ENCODE results near the gene CBFA2T3.

- no peak for TF ChIP-seq ZFX (CRISPR knock-in tag; IDR thresholded peaks at IDR 0.05; ENCODE audit: low read depth)
- TF ChIP-seq, protein P1, sequence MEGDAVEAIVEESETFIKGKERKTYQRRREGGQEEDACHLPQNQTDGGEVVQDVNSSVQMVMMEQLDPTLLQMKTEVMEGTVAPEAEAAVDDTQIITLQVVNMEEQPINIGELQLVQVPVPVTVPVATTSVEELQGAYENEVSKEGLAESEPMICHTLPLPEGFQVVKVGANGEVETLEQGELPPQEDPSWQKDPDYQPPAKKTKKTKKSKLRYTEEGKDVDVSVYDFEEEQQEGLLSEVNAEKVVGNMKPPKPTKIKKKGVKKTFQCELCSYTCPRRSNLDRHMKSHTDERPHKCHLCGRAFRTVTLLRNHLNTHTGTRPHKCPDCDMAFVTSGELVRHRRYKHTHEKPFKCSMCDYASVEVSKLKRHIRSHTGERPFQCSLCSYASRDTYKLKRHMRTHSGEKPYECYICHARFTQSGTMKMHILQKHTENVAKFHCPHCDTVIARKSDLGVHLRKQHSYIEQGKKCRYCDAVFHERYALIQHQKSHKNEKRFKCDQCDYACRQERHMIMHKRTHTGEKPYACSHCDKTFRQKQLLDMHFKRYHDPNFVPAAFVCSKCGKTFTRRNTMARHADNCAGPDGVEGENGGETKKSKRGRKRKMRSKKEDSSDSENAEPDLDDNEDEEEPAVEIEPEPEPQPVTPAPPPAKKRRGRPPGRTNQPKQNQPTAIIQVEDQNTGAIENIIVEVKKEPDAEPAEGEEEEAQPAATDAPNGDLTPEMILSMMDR (CRISPR knock-in tag; IDR thresholded peaks at IDR 0.05) = 0 out of 2 replicates have a peak, but pooled peaks have one; percentile 5
- TF ChIP-seq, protein P2, sequence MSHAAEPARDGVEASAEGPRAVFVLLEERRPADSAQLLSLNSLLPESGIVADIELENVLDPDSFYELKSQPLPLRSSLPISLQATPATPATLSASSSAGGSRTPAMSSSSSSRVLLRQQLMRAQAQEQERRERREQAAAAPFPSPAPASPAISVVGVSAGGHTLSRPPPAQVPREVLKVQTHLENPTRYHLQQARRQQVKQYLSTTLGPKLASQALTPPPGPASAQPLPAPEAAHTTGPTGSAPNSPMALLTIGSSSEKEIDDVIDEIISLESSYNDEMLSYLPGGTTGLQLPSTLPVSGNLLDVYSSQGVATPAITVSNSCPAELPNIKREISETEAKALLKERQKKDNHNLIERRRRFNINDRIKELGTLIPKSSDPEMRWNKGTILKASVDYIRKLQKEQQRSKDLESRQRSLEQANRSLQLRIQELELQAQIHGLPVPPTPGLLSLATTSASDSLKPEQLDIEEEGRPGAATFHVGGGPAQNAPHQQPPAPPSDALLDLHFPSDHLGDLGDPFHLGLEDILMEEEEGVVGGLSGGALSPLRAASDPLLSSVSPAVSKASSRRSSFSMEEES (CRISPR knock-in tag; IDR thresholded peaks at IDR 0.05) = no peak
- no peak for TF ChIP-seq CBFB (CRISPR knock-in tag; IDR thresholded peaks at IDR 0.05)
- TF ChIP-seq ZNF430 (CRISPR knock-in tag; IDR thresholded peaks at IDR 0.05) = no peak
- TF ChIP-seq TP53 (CRISPR knock-in tag; conservative IDR thresholded peaks at IDR 0.05) = no peak
These were observed 120.7 kb downstream of the CBFA2T3 start for GRCh38 chr16:88856122-88856827.

All from HepG2 (cell line).